ENCODE data around the gene OBI1. TPM values are rescaled to one million over a fixed set of nuclear protein-coding genes. Genes with fewer than 3 reads are reported as not detected.

OBI1 gene
- polyA plus RNA-seq, 3 donors = 2.0 to 5.2 (median 3.5) TPM

DNA sequence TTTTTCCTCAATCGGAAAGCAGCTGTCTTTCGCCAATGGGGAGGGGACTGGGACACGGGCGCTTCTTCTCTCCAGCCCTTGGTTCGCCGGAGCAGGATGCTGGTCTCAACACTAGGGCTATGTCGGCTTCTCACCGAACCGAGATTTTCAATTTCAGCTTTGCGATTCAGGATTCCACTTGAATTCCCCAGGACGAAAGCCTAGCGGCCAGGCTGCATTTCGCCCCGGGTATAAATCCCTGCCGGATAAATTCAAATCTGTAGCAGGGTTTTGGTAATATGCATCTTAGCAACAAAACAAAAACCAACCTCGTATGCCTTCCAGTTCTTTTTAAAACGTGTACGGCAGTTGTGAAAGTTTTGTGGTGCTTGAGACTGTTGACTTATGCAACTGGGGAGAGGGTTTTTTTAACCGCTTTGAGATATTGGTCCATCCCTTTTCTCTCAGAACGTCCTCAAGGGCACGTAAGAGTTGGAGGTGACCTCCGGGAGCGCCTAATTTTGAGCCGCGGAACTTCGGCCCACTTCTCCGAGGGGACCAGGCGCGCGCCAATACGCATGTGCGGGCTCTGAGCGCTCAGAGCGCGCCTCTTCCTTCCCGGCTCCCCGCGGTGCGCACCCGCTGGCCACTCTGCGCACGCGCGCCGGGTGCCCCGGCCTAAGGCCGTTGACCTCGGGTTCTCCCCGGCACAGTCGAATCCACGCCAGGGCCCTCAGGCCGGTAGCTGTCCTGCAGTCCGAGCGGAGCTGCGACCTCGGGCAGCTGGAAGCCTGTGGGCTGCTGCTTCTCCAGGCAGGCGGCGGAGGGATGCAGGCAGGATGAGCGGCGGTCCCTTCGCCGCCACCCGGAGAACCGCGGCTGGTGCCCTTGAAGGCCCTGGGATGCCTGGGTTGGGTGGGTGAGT lies 63.2 kb downstream of the OBI1 start:
- peaks cover 90 to 94% (median 91%) of the 10 kb centered on the region in 3 donors for H3K27me3 Mint-ChIP-seq (ENCODE audit: low read depth in 3 of 3)
- intact Hi-C loops (cut with micrococcal nuclease) = no loop called here
- H3K79me2 ChIP-seq (ENCODE audit: insufficient read depth, low read length) = no peaks in the 10 kb centered on the region
- DNase-seq = peak in 1 of 3 donors; percentile 15
- H3K27me3 ChIP-seq (ENCODE audit: control insufficient read depth in 2 of 2, insufficient read depth in 2 of 2, low read length in 2 of 2) = peaks cover 87 to 100% of the 10 kb centered on the region in 2 donors
- peaks cover 0 to 35% (median 8%) of the 10 kb centered on the region in 7 donors for H3K9me3 Mint-ChIP-seq
- TF ChIP-seq, protein P1, sequence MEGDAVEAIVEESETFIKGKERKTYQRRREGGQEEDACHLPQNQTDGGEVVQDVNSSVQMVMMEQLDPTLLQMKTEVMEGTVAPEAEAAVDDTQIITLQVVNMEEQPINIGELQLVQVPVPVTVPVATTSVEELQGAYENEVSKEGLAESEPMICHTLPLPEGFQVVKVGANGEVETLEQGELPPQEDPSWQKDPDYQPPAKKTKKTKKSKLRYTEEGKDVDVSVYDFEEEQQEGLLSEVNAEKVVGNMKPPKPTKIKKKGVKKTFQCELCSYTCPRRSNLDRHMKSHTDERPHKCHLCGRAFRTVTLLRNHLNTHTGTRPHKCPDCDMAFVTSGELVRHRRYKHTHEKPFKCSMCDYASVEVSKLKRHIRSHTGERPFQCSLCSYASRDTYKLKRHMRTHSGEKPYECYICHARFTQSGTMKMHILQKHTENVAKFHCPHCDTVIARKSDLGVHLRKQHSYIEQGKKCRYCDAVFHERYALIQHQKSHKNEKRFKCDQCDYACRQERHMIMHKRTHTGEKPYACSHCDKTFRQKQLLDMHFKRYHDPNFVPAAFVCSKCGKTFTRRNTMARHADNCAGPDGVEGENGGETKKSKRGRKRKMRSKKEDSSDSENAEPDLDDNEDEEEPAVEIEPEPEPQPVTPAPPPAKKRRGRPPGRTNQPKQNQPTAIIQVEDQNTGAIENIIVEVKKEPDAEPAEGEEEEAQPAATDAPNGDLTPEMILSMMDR (IDR thresholded peaks at IDR 0.05) = no peak
- no peak overlapping the region for H3K27ac Mint-ChIP-seq
- no peak overlapping the region for H3K27ac ChIP-seq (ENCODE audit: low read depth in 1 of 2, low read length in 2 of 2)
- peak overlapping the region; percentile 61 to 82 for H3K4me3 Mint-ChIP-seq
- no peak overlapping the region for H3K9ac ChIP-seq (ENCODE audit: insufficient read depth, low read length, poor library complexity, severe bottlenecking)
- H3K4me2 ChIP-seq (replicated peaks; ENCODE audit: extremely low read depth, low read length, poor library complexity, severe bottlenecking) = peak overlapping the region; percentile 62
- peaks cover 25 to 29% of the 10 kb centered on the region in 2 donors for H3K4me1 ChIP-seq (ENCODE audit: control insufficient read depth in 1 of 2, insufficient read depth in 2 of 2, low read length in 2 of 2)
- H3K36me3 ChIP-seq (replicated peaks in 1 of 2; ENCODE audit: control insufficient read depth in 1 of 2, insufficient read depth in 2 of 2, low read length in 2 of 2) = no peaks in the 10 kb centered on the region
- peaks cover 2 to 6% of the 10 kb centered on the region in 2 donors for H3K36me3 Mint-ChIP-seq
- H3K4me3 ChIP-seq (replicated peaks in 1 of 3; ENCODE audit: low read depth in 2 of 3, low read length in 3 of 3) = peak overlapping the region in 1 of 3 experiments; percentile 51
- no peaks in the 10 kb centered on the region for H4K20me1 ChIP-seq (ENCODE audit: insufficient read depth, low read length)
- 4% methylated on average over 54 of the region's 65 CpGs for WGBS (ENCODE audit: insufficient coverage)
- no peak overlapping the region for H2AFZ ChIP-seq (ENCODE audit: insufficient read depth, low read depth, low read length, poor library complexity, severe bottlenecking)
- H3K4me1 Mint-ChIP-seq = peaks cover 34% of the 10 kb centered on the region
- peaks cover 3 to 45% of the 10 kb centered on the region in 2 donors for H3K9me3 ChIP-seq (replicated peaks in 1 of 2; ENCODE audit: control insufficient read depth in 1 of 2, insufficient read depth in 1 of 2, low read length in 2 of 2)

DNA sequence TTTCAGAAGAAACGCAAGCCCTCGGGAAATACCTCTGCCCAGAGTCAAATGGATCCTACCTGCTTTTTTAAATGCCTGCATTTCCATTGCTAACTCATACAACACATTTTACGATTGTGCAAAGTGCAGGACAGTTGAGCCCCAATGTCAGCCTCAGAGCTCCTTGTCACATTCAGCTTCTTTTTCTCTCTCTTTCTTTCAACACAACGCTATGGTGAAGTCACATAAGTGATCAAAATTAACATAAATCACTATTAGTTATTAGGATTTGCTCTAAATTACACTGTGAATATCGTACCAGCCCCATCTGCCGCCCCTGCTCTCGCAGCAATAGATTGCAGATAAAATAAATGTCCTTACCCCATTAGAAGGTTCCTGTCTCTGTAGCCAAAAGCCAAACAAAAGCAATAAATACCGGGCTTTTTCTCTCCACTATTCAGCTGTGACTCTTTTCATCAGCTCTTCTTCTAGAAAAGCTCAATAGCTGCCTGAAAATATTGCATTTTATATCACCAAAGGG lies 64.4 kb downstream of the OBI1 start:
- Histone ChIP-seq H3K27ac (ENCODE audit: low read depth in 1 of 2, low read length in 2 of 2) (no peak overlapping the region), H4K20me1 (ENCODE audit: insufficient read depth, low read length) (no peaks in the 10 kb centered on the region), H2AFZ (ENCODE audit: insufficient read depth, low read depth, low read length, poor library complexity, severe bottlenecking) (no peak overlapping the region), H3K9me3 (replicated peaks in 1 of 2; ENCODE audit: control insufficient read depth in 1 of 2, insufficient read depth in 1 of 2, low read length in 2 of 2) (peaks cover 3 to 41% of the 10 kb centered on the region in 2 donors), H3K4me2 (replicated peaks; ENCODE audit: extremely low read depth, low read length, poor library complexity, severe bottlenecking) (no peak overlapping the region), H3K4me1 (ENCODE audit: control insufficient read depth in 1 of 2, insufficient read depth in 2 of 2, low read length in 2 of 2) (peaks cover 19 to 20% of the 10 kb centered on the region in 2 donors), H3K36me3 (replicated peaks in 1 of 2; ENCODE audit: control insufficient read depth in 1 of 2, insufficient read depth in 2 of 2, low read length in 2 of 2) (no peaks in the 10 kb centered on the region), H3K4me3 (replicated peaks in 1 of 3; ENCODE audit: low read depth in 2 of 3, low read length in 3 of 3) (no peak overlapping the region), H3K9ac (ENCODE audit: insufficient read depth, low read length, poor library complexity, severe bottlenecking) (no peak overlapping the region), H3K27me3 (ENCODE audit: control insufficient read depth in 2 of 2, insufficient read depth in 2 of 2, low read length in 2 of 2) (peaks cover 84 to 98% of the 10 kb centered on the region in 2 donors), H3K79me2 (ENCODE audit: insufficient read depth, low read length) (no peaks in the 10 kb centered on the region)
- no peak for DNase-seq
- Mint-ChIP-seq H3K27ac (no peak overlapping the region), H3K4me1 (peaks cover 23% of the 10 kb centered on the region), H3K4me3 (peak overlapping the region in 1 of 2 donors; percentile 66), H3K36me3 (peaks cover 0 to 2% of the 10 kb centered on the region in 2 donors), H3K27me3 (ENCODE audit: low read depth in 3 of 3) (peaks cover 85 to 92% (median 89%) of the 10 kb centered on the region in 3 donors), H3K9me3 (peaks cover 0 to 31% (median 2%) of the 10 kb centered on the region in 7 donors)
- TF ChIP-seq, protein P1 (IDR thresholded peaks at IDR 0.05) = no peak
- WGBS (ENCODE audit: insufficient coverage) = 23% methylated on average over 5 of the region's 8 CpGs
- intact Hi-C loops (cut with micrococcal nuclease) = no loop called here

All from CD14-positive monocyte (primary cell).